WTC11 (cell line): Measurements from ENCODE around the gene FZR1.

Experiments
- ATF6 ChIP-seq: sonication (generic); formaldehyde crosslinking; IDR thresholded peaks from 2 replicates; pipeline ENCODE4 v1.8.1; 2023; ENCODE audit warnings: mild to moderate bottlenecking, missing genetic modification reagents
- CREB1 ChIP-seq: sonication (generic); formaldehyde crosslinking; IDR thresholded peaks from 2 replicates; pipeline ENCODE4 v1.8.0; 2023; ENCODE audit warnings: mild to moderate bottlenecking, missing genetic modification reagents
- CTCF ChIP-seq: fragments of 200-600 bp; IDR thresholded peaks from 2 replicates; pipeline ENCODE4 v1.8.0; 2022; ENCODE audit warnings: antibody characterized with exemption
- EMX1 ChIP-seq: fragments of 250-450 bp; sonication (Bioruptor Pico); IDR thresholded peaks from 2 replicates; pipeline ENCODE4 v1.8.0; 2021; ENCODE audit warnings: mild to moderate bottlenecking
- SP1 ChIP-seq: sonication (generic); formaldehyde crosslinking; conservative IDR thresholded peaks from 2 replicates; pipeline ENCODE4 v1.8.1; 2022; ENCODE audit warnings: missing genetic modification reagents
- TF ChIP-seq, protein P1 (sequence below): sonication (generic); formaldehyde crosslinking; IDR thresholded peaks from 2 replicates; pipeline ENCODE4 v1.8.1; 2023; ENCODE audit warnings: mild to moderate bottlenecking, missing genetic modification reagents, moderate library complexity
- TF ChIP-seq, protein P2 (sequence below): sonication (generic); formaldehyde crosslinking; conservative IDR thresholded peaks from 2 replicates; pipeline ENCODE4 v1.8.1; 2023; ENCODE audit warnings: mild to moderate bottlenecking, low read depth, missing genetic modification reagents, moderate library complexity

GRCh38 chr19:3551792-3552095 lies 45.6 kb downstream of the FZR1 start:
- no peak for TF ChIP-seq ATF6 (CRISPR knock-in tag)
- TF ChIP-seq CTCF, result no peak
- no peak for TF ChIP-seq SP1 (CRISPR knock-in tag)
- TF ChIP-seq, protein P1, sequence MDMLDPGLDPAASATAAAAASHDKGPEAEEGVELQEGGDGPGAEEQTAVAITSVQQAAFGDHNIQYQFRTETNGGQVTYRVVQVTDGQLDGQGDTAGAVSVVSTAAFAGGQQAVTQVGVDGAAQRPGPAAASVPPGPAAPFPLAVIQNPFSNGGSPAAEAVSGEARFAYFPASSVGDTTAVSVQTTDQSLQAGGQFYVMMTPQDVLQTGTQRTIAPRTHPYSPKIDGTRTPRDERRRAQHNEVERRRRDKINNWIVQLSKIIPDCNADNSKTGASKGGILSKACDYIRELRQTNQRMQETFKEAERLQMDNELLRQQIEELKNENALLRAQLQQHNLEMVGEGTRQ (CRISPR knock-in tag), result no peak
- TF ChIP-seq, protein P2, sequence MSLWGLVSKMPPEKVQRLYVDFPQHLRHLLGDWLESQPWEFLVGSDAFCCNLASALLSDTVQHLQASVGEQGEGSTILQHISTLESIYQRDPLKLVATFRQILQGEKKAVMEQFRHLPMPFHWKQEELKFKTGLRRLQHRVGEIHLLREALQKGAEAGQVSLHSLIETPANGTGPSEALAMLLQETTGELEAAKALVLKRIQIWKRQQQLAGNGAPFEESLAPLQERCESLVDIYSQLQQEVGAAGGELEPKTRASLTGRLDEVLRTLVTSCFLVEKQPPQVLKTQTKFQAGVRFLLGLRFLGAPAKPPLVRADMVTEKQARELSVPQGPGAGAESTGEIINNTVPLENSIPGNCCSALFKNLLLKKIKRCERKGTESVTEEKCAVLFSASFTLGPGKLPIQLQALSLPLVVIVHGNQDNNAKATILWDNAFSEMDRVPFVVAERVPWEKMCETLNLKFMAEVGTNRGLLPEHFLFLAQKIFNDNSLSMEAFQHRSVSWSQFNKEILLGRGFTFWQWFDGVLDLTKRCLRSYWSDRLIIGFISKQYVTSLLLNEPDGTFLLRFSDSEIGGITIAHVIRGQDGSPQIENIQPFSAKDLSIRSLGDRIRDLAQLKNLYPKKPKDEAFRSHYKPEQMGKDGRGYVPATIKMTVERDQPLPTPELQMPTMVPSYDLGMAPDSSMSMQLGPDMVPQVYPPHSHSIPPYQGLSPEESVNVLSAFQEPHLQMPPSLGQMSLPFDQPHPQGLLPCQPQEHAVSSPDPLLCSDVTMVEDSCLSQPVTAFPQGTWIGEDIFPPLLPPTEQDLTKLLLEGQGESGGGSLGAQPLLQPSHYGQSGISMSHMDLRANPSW (CRISPR knock-in tag), result no peak
- no peak for TF ChIP-seq EMX1 (CRISPR knock-in tag)
- TF ChIP-seq CREB1 (CRISPR knock-in tag), result no peak
